GM21576 (cell line): ENCODE data around the gene LRP1.

Source experiments
- ATAC-seq: cut with Tn5 transposase; IDR thresholded peaks from one replicate; pipeline ENCODE4 v1.9.1; 2021; ENCODE audit warnings: mild to moderate bottlenecking, moderate library complexity; ENCODE audit not compliant: unreplicated experiment

LRP1 gene

GRCh38 chr12:57170927-57171326, 42.6 kb downstream of the LRP1 start:
- no peak for ATAC-seq

GRCh38 chr12:57171668-57172067, 43.4 kb downstream of the LRP1 start:
- ATAC-seq: no peak

GRCh38 chr12:57173089-57173488, 44.8 kb downstream of the LRP1 start:
- ATAC-seq: no peak

GRCh38 chr12:57173683-57174082, 45.4 kb downstream of the LRP1 start:
- no peak for ATAC-seq

- no peak for ATAC-seq
Measured at GRCh38 chr12:57175428-57176138, 47.3 kb downstream of the LRP1 start.

GRCh38 chr12:57176139-57176477, 47.8 kb downstream of the LRP1 start:
- no peak for ATAC-seq

- no peak for ATAC-seq
Measured at GRCh38 chr12:57176846-57177245, 48.6 kb downstream of the LRP1 start.

GRCh38 chr12:57177354-57177753, 49.1 kb downstream of the LRP1 start:
- ATAC-seq: no peak

- no peak for ATAC-seq
Measured at GRCh38 chr12:57178213-57178612, 49.9 kb downstream of the LRP1 start.

GRCh38 chr12:57179331-57180086, 51.2 kb downstream of the LRP1 start:
- no peak for ATAC-seq

- no peak for ATAC-seq
Measured at GRCh38 chr12:57180321-57180989, 52.2 kb downstream of the LRP1 start.

GRCh38 chr12:57181072-57181471, 52.8 kb downstream of the LRP1 start:
- no peak for ATAC-seq

GRCh38 chr12:57181561-57182155, 53.4 kb downstream of the LRP1 start:
- no peak for ATAC-seq

GRCh38 chr12:57182918-57183575, 54.8 kb downstream of the LRP1 start:
- ATAC-seq: peak; percentile 86

- ATAC-seq: no peak
Measured at GRCh38 chr12:57183939-57184725, 55.8 kb downstream of the LRP1 start.

GRCh38 chr12:57185403-57185802, 57.1 kb downstream of the LRP1 start:
- no peak for ATAC-seq

- no peak for ATAC-seq
Measured at GRCh38 chr12:57185906-57186508, 57.7 kb downstream of the LRP1 start.

- no peak for ATAC-seq
Measured at GRCh38 chr12:57187222-57188089, 59.2 kb downstream of the LRP1 start.

- ATAC-seq: no peak
Measured at GRCh38 chr12:57188090-57188425, 59.8 kb downstream of the LRP1 start.
